CD4-positive, alpha-beta T cell treated with Interleukin-6 at 100 ng/mL for 8 hours (primary cell): Measurements from ENCODE around the gene IKBKG.
"Not testable (repeated sequence)": the region's sequence is repeated elsewhere in the genome, so short reads cannot be mapped to it uniquely, and the experiment has no call there.

Experiments
- DNase-seq: peaks from one replicate; pipeline ENCODE4 v3.0.0-alpha.2; 2020; ENCODE audit warnings: mixed read lengths, low spot score

Gene IKBKG

GRCh38 chrX:154526901-154527675, 20.3 kb upstream of the IKBKG start:
- DNase-seq = peak; percentile 56

GRCh38 chrX:154529206-154529612, 18.2 kb upstream of the IKBKG start:
- DNase-seq = no peak

GRCh38 chrX:154530286-154530685, 17.1 kb upstream of the IKBKG start:
- DNase-seq = no peak

- no peak for DNase-seq
These were observed 15.8 kb upstream of the IKBKG start for GRCh38 chrX:154531626-154532025.

- no peak for DNase-seq
These were observed 14.7 kb upstream of the IKBKG start for GRCh38 chrX:154532690-154533089.

- peak; percentile 90 for DNase-seq
These were observed 12.7 kb upstream of the IKBKG start for GRCh38 chrX:154534526-154535322.

- no peak for DNase-seq
These were observed 11.5 kb upstream of the IKBKG start for GRCh38 chrX:154535892-154536291.

- no peak for DNase-seq
These were observed 8.3 kb upstream of the IKBKG start for GRCh38 chrX:154539077-154539476.

GRCh38 chrX:154540365-154540764, 7.1 kb upstream of the IKBKG start:
- DNase-seq = not testable (repeated sequence)

GRCh38 chrX:154540897-154541535, 6.4 kb upstream of the IKBKG start:
- DNase-seq = no peak

- no peak for DNase-seq
These were observed 5.9 kb upstream of the IKBKG start for GRCh38 chrX:154541589-154541895.

- no peak for DNase-seq
These were observed 5.3 kb upstream of the IKBKG start for GRCh38 chrX:154541896-154542722.

GRCh38 chrX:154542723-154543424, 4.5 kb upstream of the IKBKG start:
- no peak for DNase-seq

- DNase-seq = no peak
These were observed 1.6 kb upstream of the IKBKG start for GRCh38 chrX:154545673-154546274.

- DNase-seq = peak; percentile 80
These were observed 821 bp upstream of the IKBKG start, which contains the start of gene G6PD for GRCh38 chrX:154546354-154547244. Gene G6PD, minus strand, starts transcription at chrX:154546846. Its CDS starts 691 bp downstream, at chrX:154546155.

GRCh38 chrX:154548028-154548316, 552 bp downstream of the IKBKG start:
- no peak for DNase-seq

GRCh38 chrX:154549766-154550165, 2.3 kb downstream of the IKBKG start:
- DNase-seq = no peak

GRCh38 chrX:154552112-154552806, 4.8 kb downstream of the IKBKG start:
- DNase-seq = not testable (repeated sequence)

- not testable (repeated sequence) for DNase-seq
These were observed 10.8 kb downstream of the IKBKG start for GRCh38 chrX:154558060-154558690.
